ENCODE results near the gene DDIAS.

Gene DDIAS

DNA sequence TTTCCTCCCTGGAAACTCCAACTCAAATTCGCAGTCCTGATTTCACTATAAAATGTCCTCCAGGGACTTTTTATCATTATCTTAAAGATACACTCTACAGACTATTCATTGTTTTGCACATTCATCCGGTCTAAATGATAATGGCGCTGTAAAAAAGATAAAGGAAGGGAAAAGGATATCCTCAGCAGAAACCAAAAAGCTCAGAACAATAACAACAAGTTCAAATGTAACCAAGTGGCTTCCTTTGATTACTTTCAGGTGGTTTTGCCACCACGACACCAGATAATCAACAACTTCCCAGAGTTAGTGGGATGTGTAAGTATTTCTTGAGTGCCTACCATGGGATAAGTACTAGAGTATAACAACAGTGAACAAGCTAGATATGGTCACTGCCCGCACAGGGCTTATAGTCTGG is 27.6 kb upstream of the DDIAS start:
- no peak overlapping the region for H3K4me3 ChIP-seq (IDR thresholded peaks at IDR 0.05; ENCODE audit: insufficient read depth, low read depth, low read length)
- H3K27ac ChIP-seq = no peak overlapping the region
- no peaks in the 10 kb centered on the region for H4K20me1 ChIP-seq (ENCODE audit: insufficient read depth)
- H3K36me3 ChIP-seq (ENCODE audit: insufficient read depth) = no peaks in the 10 kb centered on the region
- TF ChIP-seq, protein P1, sequence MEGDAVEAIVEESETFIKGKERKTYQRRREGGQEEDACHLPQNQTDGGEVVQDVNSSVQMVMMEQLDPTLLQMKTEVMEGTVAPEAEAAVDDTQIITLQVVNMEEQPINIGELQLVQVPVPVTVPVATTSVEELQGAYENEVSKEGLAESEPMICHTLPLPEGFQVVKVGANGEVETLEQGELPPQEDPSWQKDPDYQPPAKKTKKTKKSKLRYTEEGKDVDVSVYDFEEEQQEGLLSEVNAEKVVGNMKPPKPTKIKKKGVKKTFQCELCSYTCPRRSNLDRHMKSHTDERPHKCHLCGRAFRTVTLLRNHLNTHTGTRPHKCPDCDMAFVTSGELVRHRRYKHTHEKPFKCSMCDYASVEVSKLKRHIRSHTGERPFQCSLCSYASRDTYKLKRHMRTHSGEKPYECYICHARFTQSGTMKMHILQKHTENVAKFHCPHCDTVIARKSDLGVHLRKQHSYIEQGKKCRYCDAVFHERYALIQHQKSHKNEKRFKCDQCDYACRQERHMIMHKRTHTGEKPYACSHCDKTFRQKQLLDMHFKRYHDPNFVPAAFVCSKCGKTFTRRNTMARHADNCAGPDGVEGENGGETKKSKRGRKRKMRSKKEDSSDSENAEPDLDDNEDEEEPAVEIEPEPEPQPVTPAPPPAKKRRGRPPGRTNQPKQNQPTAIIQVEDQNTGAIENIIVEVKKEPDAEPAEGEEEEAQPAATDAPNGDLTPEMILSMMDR (conservative IDR thresholded peaks at IDR 0.05; ENCODE audit: low read depth, low read length) = no peak
- no peak overlapping the region for H3K4me2 ChIP-seq
- no peaks in the 10 kb centered on the region for H3K4me1 ChIP-seq (ENCODE audit: low read depth, poor library complexity, severe bottlenecking)
- no peak overlapping the region for H2AFZ ChIP-seq (ENCODE audit: low read depth)
- no peaks in the 10 kb centered on the region for H3K27me3 ChIP-seq (ENCODE audit: insufficient read depth, low read depth)
- H3K9ac ChIP-seq = no peak overlapping the region
- H3K79me2 ChIP-seq (ENCODE audit: insufficient read depth, low read depth) = no peaks in the 10 kb centered on the region

DNA sequence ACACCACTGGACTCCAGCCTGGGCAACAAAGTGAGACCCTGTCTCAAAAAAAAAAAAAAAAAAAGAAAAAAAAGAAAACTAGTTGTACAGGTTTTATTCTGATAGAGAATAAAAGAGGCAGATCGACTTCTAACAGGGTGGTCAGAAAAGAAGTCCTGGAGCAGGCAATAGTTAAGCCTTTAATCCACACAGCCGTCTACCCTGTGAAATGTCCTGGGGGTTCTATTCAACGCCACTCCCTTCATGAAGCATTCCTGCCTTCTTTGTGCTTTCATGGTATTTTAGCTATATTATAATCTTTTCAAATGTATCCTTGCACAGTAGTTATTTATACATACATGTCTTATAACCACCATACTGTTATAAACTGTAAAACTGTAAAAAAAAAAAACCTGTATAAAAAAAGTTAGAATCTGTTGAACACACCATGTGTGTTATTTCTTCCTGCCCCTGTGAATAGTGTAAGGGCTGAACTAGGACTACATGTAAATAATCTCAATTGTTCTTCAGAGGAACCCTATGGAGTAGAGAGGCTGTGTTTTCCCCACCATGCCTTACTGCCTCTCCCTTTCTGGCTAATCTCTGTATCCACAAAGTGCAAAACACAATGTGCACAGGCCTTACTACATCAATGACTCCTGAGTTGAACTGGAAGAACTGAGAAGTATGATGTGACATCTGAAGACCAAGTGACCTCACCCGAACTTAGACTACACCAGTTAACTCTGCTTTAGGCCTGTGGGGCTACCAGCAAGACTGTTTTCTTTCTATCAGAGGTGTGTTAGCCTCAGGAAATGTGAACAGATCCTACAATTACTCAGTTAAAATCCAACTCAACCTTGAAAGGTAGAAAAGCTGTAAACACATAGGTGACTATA is 26.7 kb upstream of the DDIAS start:
- H3K4me3 ChIP-seq (IDR thresholded peaks at IDR 0.05; ENCODE audit: insufficient read depth, low read depth, low read length) = no peak overlapping the region
- H3K36me3 ChIP-seq (ENCODE audit: insufficient read depth) = no peaks in the 10 kb centered on the region
- no peaks in the 10 kb centered on the region for H3K4me1 ChIP-seq (ENCODE audit: low read depth, poor library complexity, severe bottlenecking)
- H3K27me3 ChIP-seq (ENCODE audit: insufficient read depth, low read depth) = no peaks in the 10 kb centered on the region
- TF ChIP-seq, protein P1 (conservative IDR thresholded peaks at IDR 0.05; ENCODE audit: low read depth, low read length) = no peak
- no peak overlapping the region for H2AFZ ChIP-seq (ENCODE audit: low read depth)
- H4K20me1 ChIP-seq (ENCODE audit: insufficient read depth) = no peaks in the 10 kb centered on the region
- no peak overlapping the region for H3K4me2 ChIP-seq
- H3K9ac ChIP-seq = no peak overlapping the region
- no peak overlapping the region for H3K27ac ChIP-seq
- no peaks in the 10 kb centered on the region for H3K79me2 ChIP-seq (ENCODE audit: insufficient read depth, low read depth)

DNA sequence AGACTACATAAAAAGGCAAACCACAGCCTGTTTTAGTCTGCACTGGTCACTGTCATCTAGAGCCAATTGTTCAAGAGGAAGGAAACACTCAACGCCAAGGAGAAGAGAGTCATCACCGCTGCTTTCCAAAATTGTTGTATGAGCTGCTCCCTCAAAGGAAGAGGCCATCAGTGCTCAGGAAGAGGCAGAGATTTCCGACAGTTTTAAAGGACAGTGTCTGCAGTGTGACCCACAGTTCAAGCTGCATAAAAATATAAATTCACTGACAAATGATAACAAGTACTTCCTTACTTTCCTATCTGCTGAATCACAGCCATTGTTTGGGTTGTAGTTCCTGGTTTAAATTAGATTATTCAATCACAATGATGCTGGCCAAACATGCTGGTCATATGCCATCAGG is 17.7 kb upstream of the DDIAS start:
- TF ChIP-seq, protein P1 (conservative IDR thresholded peaks at IDR 0.05; ENCODE audit: low read depth, low read length) = no peak
- Histone ChIP-seq H4K20me1 (ENCODE audit: insufficient read depth) (no peaks in the 10 kb centered on the region), H2AFZ (ENCODE audit: low read depth) (no peak overlapping the region), H3K27ac (no peak overlapping the region), H3K4me3 (IDR thresholded peaks at IDR 0.05; ENCODE audit: insufficient read depth, low read depth, low read length) (no peak overlapping the region), H3K9ac (no peak overlapping the region), H3K4me1 (ENCODE audit: low read depth, poor library complexity, severe bottlenecking) (no peaks in the 10 kb centered on the region), H3K36me3 (ENCODE audit: insufficient read depth) (no peaks in the 10 kb centered on the region), H3K4me2 (no peak overlapping the region), H3K27me3 (ENCODE audit: insufficient read depth, low read depth) (no peaks in the 10 kb centered on the region), H3K79me2 (ENCODE audit: insufficient read depth, low read depth) (no peaks in the 10 kb centered on the region)

DNA sequence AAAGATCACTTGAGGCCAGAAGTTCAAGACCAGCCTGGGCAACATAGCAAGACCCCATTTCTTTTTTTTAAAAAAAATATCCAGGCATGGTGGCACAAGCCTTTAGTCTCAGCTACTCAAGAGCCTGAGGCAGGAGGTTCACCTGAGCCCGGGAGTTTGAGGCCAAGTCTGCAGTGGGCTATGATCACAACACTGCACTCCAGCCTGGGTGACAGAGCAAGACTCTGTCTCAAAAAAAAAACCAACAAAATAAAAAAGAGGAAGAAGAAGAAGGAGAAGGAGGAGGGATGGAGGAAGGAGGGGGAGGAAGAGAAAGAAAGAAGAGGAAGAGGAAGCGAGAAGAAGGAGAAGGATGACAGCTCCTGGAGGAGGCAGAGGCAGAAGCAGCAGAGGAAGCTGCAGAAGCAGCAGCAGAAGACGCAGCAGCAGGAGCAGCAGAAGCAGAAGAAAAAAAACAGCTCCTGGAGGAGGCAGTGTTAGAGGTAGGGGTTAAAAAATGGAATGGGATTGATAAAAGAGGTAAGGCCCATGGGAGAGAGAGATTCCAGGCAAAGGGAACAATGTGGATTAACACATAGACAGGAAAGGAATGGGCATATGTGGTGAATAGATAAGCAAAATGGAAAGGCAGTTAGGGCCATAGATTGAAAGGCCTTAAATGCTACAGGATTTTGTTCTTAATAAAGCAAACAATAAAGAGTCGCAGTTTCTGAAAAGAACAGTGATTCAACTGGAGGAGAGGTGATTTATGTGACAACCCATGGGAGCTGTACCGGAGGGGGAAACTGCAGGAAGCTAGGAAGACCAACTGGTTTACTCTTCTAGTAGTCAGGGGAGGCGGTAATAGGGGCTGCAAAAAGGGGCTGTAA is 12.2 kb upstream of the DDIAS start:
- H3K27me3 ChIP-seq (ENCODE audit: insufficient read depth, low read depth) = no peaks in the 10 kb centered on the region
- H3K4me3 ChIP-seq (IDR thresholded peaks at IDR 0.05; ENCODE audit: insufficient read depth, low read depth, low read length) = no peak overlapping the region
- H3K9ac ChIP-seq = no peak overlapping the region
- TF ChIP-seq, protein P1 (conservative IDR thresholded peaks at IDR 0.05; ENCODE audit: low read depth, low read length) = no peak
- no peaks in the 10 kb centered on the region for H3K4me1 ChIP-seq (ENCODE audit: low read depth, poor library complexity, severe bottlenecking)
- H3K27ac ChIP-seq = no peak overlapping the region
- H4K20me1 ChIP-seq (ENCODE audit: insufficient read depth) = no peaks in the 10 kb centered on the region
- no peak overlapping the region for H3K4me2 ChIP-seq
- H3K79me2 ChIP-seq (ENCODE audit: insufficient read depth, low read depth) = no peaks in the 10 kb centered on the region
- H2AFZ ChIP-seq (ENCODE audit: low read depth) = no peak overlapping the region
- H3K36me3 ChIP-seq (ENCODE audit: insufficient read depth) = no peaks in the 10 kb centered on the region
